CD4-positive, alpha-beta T cell (primary cell): Measurements from ENCODE around the gene MYO1B. TPM values are rescaled to one million over a fixed set of nuclear protein-coding genes. Genes with fewer than 3 reads are reported as not detected.

Experiments used
- ATAC-seq: fragments of 200-7000 bp; cut with Tn5 transposase; one replicate; pipeline ENCODE4 v1.10.0; 2022; ENCODE audit warnings: mild to moderate bottlenecking; ENCODE audit not compliant: poor library complexity
- CTCF ChIA-PET: fragments of 350-600 bp; sonication (Branson Sonifier 250); formaldehyde crosslinking; loops from one replicate; lab custom pipeline; 2021; ENCODE audit warnings: antibody characterized with exemption, inconsistent platforms; lab: Charles Lee
- POLR2A ChIA-PET: fragments of 350-600 bp; sonication (Branson Sonifier 250); formaldehyde crosslinking; loops from one replicate; lab custom pipeline; 2021; ENCODE audit warnings: antibody characterized with exemption, inconsistent platforms; lab: Charles Lee
- DNase-seq, 14 experiments: peaks; one replicate each; pipeline ENCODE4 v3.0.0-alpha.2; 2013 to 2020; ENCODE audit warnings: mixed read lengths in 2 of 14
- H3K27ac ChIP-seq, 2 donors: one replicate each; pipeline versions ENCODE4 v1.5.1 to v1.7.0; 2013; ENCODE audit warnings: low read length in 2 of 2, low read depth in 1 of 2, mild to moderate bottlenecking in 1 of 2
- H3K27me3 ChIP-seq, 2 experiments: 1 replicate in 1 of 2; 2 replicates in 1 of 2; pipeline versions ENCODE4 v1.6.1 to v1.7.0; 2013; ENCODE audit warnings: low read length in 2 of 2, control low read depth in 1 of 2, mild to moderate bottlenecking in 1 of 2, moderate library complexity in 1 of 2; ENCODE audit not compliant: insufficient read depth in 2 of 2, control insufficient read depth in 1 of 2
- H3K36me3 ChIP-seq: one replicate; pipeline ENCODE4 v1.6.1; 2013; ENCODE audit warnings: low read length, control low read depth; ENCODE audit not compliant: insufficient read depth
- H3K4me1 ChIP-seq: one replicate; pipeline ENCODE4 v1.6.1; 2013; ENCODE audit warnings: low read length, control low read depth; ENCODE audit not compliant: insufficient read depth
- H3K4me3 ChIP-seq: one replicate; pipeline ENCODE4 v1.5.1; 2013; ENCODE audit warnings: mild to moderate bottlenecking, low read length, moderate library complexity
- H3K9me3 ChIP-seq, 2 experiments: 1 replicate in 1 of 2; 2 replicates in 1 of 2; pipeline versions ENCODE4 v1.6.1 to v1.7.0; 2013; ENCODE audit warnings: low read length in 2 of 2, mild to moderate bottlenecking in 2 of 2, control low read depth in 1 of 2, moderate library complexity in 1 of 2; ENCODE audit not compliant: control insufficient read depth in 1 of 2, insufficient read depth in 1 of 2
- H3K27ac Mint-ChIP-seq: one replicate; pipeline ENCODE4 v1.8.0; 2020; ENCODE audit warnings: mixed read lengths
- H3K27me3 Mint-ChIP-seq: one replicate; pipeline ENCODE4 v1.8.0; 2021; ENCODE audit warnings: mixed read lengths
- H3K36me3 Mint-ChIP-seq: one replicate; pipeline ENCODE4 v1.8.0; 2021; ENCODE audit warnings: low read depth, mixed read lengths
- H3K4me1 Mint-ChIP-seq: one replicate; pipeline ENCODE4 v1.8.0; 2021; ENCODE audit warnings: low read depth, mixed read lengths
- H3K4me3 Mint-ChIP-seq: one replicate; pipeline ENCODE4 v1.8.0; 2020; ENCODE audit warnings: mild to moderate bottlenecking, mixed read lengths
- H3K9me3 Mint-ChIP-seq: one replicate; pipeline ENCODE4 v1.8.0; 2020; ENCODE audit warnings: mixed read lengths
- intact Hi-C, 2 experiments: fragments of 100-400 bp; cut with DNase I in 1 of 2; cut with micrococcal nuclease in 1 of 2; formaldehyde crosslinking; loops; one replicate each; pipeline versions ENCODE4 v1.15.1 to v1.9.0; 2023 to 2025; cut with DNase I, micrococcal nuclease
- total RNA-seq, 174 experiments: library from RNA in 2 of 174; stranded (reverse) in 2 of 174; gene quantifications; one replicate each; pipeline ENCODE4 v1.2.3 and lab custom pipeline; 2021 to 2026
- TF ChIP-seq, protein P1 (sequence below): fragments of 200-600 bp; IDR thresholded peaks from one replicate; pipeline ENCODE4 v1.8.0; 2022; ENCODE audit warnings: antibody characterized with exemption, mild to moderate bottlenecking

Gene MYO1B
- total RNA-seq, 2 experiments from 2014 or later, result 0.98 to 1.3 TPM

DNA sequence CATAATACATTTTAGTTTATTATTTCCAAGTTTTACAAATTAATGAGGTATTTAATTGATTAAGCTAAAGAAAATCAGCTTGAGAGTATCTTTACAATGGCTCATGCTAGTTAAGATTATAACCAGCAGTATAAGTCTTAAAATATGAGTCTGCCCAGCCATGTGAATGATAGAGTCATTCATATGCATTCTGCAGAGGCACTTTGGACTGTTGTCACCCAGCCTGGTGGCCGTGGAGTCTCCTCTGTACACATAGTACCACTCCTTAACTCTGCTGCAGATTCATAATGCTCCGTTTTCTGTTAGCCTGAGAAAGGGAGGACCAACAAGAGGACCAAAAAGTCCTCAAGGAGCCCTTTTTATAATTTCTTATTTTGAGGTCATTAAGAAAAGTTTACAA is 148.8 kb downstream of the MYO1B start:
- intact Hi-C loops, result no loop called here
- Mint-ChIP-seq H3K27me3 (no peaks in the 10 kb centered on the region), H3K4me1 (no peaks in the 10 kb centered on the region), H3K9me3 (no peaks in the 10 kb centered on the region), H3K4me3 (no peak overlapping the region), H3K36me3 (no peaks in the 10 kb centered on the region), H3K27ac (no peak overlapping the region)
- no peak for DNase-seq
- Histone ChIP-seq H3K36me3 (no peaks in the 10 kb centered on the region), H3K9me3 (no peaks in the 10 kb centered on the region), H3K27ac (no peak overlapping the region), H3K4me3 (no peak overlapping the region), H3K4me1 (no peaks in the 10 kb centered on the region), H3K27me3 (no peaks in the 10 kb centered on the region)
- TF ChIP-seq, protein P1, sequence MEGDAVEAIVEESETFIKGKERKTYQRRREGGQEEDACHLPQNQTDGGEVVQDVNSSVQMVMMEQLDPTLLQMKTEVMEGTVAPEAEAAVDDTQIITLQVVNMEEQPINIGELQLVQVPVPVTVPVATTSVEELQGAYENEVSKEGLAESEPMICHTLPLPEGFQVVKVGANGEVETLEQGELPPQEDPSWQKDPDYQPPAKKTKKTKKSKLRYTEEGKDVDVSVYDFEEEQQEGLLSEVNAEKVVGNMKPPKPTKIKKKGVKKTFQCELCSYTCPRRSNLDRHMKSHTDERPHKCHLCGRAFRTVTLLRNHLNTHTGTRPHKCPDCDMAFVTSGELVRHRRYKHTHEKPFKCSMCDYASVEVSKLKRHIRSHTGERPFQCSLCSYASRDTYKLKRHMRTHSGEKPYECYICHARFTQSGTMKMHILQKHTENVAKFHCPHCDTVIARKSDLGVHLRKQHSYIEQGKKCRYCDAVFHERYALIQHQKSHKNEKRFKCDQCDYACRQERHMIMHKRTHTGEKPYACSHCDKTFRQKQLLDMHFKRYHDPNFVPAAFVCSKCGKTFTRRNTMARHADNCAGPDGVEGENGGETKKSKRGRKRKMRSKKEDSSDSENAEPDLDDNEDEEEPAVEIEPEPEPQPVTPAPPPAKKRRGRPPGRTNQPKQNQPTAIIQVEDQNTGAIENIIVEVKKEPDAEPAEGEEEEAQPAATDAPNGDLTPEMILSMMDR, result no peak
- ATAC-seq, result no peak
- ChIA-PET CTCF (no interaction called here), POLR2A (no interaction called here)

DNA sequence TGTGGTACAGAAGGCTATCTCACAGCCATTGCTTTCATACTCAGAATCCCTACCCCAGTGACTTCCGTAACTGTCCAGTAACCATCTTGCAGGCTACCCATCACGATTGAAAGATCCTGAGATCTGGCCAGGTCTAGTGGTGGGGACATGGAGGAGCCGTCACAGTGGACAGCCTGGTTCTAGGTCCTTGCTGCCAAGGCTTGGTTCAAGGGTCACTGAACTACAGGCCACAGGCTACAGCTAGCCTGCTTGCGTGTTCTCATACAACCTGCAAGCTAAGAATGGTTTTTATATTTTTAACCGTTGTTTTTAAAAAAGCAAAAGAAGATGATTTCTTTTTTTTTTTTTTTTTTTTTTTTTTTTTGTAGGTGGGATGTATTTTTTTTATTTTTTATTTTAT is 151.6 kb downstream of the MYO1B start:
- no peak overlapping the region for H3K27ac ChIP-seq
- no peaks in the 10 kb centered on the region for H3K9me3 Mint-ChIP-seq
- H3K4me3 Mint-ChIP-seq, result no peak overlapping the region
- DNase-seq, result no peak
- no peaks in the 10 kb centered on the region for H3K4me1 Mint-ChIP-seq
- intact Hi-C loops, result no loop called here
- H3K4me1 ChIP-seq, result no peaks in the 10 kb centered on the region
- no peak overlapping the region for H3K4me3 ChIP-seq
- H3K9me3 ChIP-seq, result no peaks in the 10 kb centered on the region
- ChIA-PET POLR2A (no interaction called here), CTCF (interaction anchor here (0.7 kb wide), 1 partner anchor 79 kb away, joined by 3 read pairs; no protein-coding TSS in a partner anchor)
- no peak for ATAC-seq
- no peaks in the 10 kb centered on the region for H3K27me3 Mint-ChIP-seq
- no peak overlapping the region for H3K27ac Mint-ChIP-seq
- H3K36me3 ChIP-seq, result no peaks in the 10 kb centered on the region
- H3K36me3 Mint-ChIP-seq, result no peaks in the 10 kb centered on the region
- TF ChIP-seq, protein P1, result no peak
- H3K27me3 ChIP-seq, result no peaks in the 10 kb centered on the region

GRCh38 chr2:191399601-191400000 is 154.4 kb downstream of the MYO1B start:
- POLR2A ChIA-PET, result no interaction called here
- no peaks in the 10 kb centered on the region for H3K4me1 Mint-ChIP-seq
- H3K27me3 ChIP-seq, result no peaks in the 10 kb centered on the region
- H3K27ac Mint-ChIP-seq, result no peak overlapping the region
- no peaks in the 10 kb centered on the region for H3K9me3 Mint-ChIP-seq
- H3K27me3 Mint-ChIP-seq, result no peaks in the 10 kb centered on the region
- ATAC-seq, result no peak
- no peaks in the 10 kb centered on the region for H3K9me3 ChIP-seq
- no peaks in the 10 kb centered on the region for H3K36me3 Mint-ChIP-seq
- H3K4me3 Mint-ChIP-seq, result no peak overlapping the region
- no peak overlapping the region for H3K27ac ChIP-seq
- no peaks in the 10 kb centered on the region for H3K4me1 ChIP-seq
- intact Hi-C loops, result no loop called here
- CTCF ChIA-PET, result no interaction called here
- TF ChIP-seq, protein P1, result no peak
- H3K4me3 ChIP-seq, result no peak overlapping the region
- DNase-seq, result no peak
- H3K36me3 ChIP-seq, result no peaks in the 10 kb centered on the region
